HG03460 (cell line): Measurements from ENCODE around the gene KCNJ2.

Source experiments
- ATAC-seq: cut with Tn5 transposase; IDR thresholded peaks from one replicate; pipeline ENCODE4 v1.9.1; 2021; ENCODE audit not compliant: unreplicated experiment

The KCNJ2 gene

DNA sequence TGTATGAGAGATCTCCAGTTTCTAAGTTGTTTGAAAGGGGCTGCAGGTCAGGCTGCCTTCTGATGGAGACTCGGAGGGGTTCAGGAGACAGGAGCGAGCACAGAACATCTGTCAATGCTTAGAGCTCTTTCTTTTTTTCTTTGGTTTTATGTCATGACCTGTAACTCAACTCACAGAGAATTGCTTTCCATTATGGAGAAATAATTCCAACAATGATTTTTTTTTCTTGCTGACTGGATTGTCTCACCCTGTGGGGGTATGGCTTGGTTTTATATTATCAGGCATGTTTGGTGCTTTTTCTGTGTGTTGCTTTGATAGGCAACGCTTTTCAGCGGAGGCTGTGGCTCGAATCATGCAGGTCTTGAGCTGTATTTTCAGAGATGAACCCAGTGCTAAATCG, 10.7 kb upstream of the KCNJ2 start:
- ATAC-seq, result no peak

DNA sequence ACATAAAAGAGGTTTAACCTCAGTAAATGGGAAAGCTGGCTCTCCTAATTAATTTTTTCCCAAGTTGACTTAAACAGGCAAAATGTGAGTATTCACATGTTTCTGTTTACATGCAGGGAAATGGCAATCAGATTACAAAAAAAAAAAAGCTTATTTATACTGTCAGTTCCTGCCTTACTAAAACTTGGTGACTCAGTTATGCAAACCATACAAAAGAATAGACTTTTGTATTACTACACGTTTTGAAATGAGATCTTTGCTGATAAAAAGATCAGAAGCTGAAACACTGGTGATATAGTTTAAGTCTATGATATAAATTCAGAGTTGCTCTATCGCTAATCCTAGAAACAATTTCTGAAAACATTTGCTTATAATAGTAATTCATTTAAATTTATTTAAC, 9.4 kb upstream of the KCNJ2 start:
- ATAC-seq, result no peak

DNA sequence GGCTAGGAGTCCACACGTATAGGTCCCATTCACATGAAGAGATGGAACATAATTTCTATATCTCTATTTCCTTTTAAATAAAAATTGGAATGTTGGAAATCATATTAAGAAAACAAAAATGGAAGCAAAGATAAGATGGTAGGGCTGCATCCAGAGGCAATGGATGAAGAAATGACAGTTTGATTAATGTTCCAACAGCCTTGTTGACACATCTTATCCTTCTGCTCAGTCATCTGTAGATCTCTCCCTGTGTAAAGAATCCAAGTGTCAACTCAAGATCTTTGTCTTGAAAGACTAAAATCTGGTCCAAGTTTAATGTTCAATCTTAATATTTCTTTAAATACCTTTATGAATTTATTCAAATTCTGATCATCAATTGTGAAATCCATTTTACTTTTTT, 7.8 kb upstream of the KCNJ2 start:
- no peak for ATAC-seq

DNA sequence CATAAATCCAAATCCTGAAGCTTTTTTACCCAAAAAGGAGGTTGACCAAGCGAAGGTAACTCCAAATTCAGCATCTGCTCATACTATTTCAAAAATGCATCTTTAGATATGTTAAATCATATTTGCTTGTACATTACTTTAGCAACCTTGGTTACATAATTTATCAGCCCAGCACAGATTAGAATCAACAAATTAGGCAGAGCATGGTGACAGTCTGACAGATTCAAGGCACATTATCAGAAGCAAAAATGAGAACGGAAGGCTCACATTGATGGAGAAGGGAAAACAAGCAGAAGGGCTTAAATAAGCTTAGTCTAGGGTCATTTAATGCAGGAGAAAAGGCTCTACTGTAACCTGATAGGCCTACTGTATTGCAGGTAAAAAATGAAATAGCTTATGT, 3.9 kb upstream of the KCNJ2 start:
- ATAC-seq, result no peak

DNA sequence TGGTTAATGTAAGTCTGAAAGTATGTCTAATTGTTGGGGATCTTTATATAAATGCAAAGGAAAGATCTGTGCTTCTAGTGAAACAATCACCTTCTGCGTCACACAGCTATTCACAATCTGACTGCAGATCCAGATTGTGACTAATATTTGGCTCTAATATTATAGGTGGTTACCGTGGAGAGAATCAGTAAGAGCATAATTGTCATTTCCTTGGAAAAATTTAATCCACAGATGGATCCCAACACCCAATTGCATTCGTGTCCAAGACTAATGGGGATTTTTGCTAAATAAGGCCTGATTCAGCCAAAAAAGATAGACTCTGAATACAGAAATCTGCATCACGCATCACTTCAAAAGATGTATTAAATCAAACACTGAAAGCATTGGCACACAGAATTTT, 2.7 kb upstream of the KCNJ2 start:
- no peak for ATAC-seq

DNA sequence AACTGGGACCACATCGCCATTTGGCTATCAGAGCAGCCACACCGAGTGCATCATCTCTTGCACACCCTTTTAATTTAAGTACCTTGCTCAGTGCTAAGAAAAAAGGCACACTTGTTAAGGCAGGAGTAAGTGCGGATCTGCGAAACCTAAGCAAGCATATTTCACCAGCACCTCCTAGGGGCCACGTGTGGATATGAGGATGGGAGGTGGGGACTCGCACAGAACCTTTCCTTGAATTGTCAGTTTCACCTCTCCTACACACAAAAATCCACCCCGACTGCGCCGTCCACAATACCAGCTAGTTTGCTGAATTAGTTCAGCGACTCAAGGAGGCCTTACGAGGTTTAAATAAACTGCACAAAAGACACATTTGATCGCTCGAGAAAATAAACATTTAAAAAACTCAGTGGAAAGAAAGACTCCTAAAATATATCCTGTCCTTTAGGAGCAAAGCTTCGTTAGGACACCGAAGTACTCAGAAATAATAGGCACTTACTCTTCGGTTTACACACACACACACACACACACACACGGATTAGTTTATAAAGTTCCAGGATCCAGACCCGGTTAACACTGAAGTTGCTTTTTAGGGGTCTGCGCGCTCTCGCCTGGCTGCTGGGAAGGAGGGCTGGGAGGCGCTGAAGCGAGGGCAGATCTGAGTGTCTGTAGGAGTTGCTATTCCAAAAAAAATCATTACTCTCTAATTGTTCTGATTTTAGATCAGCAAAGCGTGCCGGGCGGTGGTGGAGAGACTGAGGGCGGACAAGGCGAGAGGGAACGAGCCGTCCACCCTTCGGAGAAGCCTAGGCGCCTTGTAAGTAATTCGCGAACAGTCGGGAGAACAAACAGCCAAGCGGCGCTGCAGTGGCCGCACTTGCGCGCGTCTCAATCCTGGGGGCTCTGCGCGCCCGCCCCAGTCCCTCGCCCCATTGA, 1.0 kb upstream of the KCNJ2 start:
- peak; percentile 28 for ATAC-seq

DNA sequence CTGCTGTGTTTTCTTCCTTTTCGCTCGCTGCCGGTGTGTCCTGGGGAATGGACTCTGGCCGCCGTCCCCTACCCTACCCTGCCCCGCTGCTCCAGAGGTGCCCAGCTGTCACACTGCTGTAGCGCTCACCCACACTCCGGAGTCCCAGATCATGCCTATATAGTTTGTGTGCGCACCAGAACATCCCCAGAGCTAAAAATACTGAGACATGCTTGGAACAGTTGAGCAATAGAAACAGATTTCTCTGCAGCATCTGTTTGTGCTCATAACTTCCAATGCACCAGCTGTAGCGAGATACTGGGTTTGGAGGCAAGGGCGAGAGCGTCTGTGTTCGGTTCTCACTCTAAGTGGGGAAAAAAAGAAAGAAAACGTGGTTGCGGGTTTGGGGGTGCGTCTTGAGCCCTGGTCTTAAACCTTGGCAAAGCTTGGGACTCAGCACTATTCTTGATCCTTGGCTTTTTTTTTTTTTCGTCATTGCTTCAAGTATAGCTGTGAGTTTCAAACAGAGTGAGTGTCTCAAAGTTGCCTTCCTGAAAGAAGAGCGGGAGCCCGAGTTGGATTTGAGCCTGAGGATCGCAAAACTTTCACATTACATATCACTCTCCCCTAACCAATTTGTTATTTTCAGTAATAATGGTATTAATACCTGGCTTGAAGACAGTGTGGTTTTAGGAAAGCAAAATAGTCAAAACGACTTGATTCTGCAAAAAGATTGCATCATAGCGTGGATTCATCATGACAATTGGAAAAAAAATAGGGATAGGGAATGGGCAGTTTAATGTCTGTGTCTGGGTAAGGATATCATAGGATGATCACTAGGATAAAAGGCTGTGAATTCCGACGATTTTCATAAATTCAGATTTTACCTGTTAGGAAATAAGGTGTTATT, 621 bp downstream of the KCNJ2 start:
- no peak for ATAC-seq

DNA sequence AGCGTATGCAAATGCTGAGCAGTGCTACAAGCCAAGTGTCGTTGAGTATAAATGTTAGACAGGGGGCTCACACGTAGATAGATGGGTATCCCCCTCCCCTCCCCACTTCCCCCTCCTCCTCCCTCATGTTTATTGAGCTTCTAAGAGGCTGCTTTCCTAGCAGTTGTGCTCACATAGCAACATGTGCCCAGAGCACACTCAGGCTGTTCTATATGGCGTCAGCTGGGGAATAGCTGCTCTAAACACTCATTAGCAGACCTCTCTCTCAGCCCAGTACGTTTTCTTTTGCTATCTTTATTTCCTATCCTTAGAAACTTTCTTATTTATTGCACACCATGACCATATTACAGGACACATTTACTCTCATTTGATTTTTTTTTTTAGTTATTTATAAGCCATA, 1.8 kb downstream of the KCNJ2 start:
- ATAC-seq, result no peak

DNA sequence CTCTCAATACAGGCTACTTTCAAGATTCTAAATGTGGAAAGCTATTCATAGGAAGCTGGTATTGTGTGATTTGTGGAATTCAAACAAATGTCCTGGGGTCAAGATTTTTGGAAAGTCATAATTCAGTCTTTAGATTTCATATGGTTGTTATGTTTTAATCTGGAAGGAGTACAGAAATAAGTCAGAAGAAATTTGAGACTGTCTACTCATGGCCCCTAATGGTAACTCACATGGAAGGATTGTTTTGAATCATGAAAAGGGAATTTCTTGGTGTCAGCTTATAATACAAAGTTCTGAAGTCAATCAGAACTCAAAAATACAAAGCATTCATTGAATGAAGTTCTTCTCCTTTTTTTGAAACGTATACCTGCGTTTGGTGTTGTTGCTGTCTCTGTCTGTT, 3.1 kb downstream of the KCNJ2 start:
- no peak for ATAC-seq

DNA sequence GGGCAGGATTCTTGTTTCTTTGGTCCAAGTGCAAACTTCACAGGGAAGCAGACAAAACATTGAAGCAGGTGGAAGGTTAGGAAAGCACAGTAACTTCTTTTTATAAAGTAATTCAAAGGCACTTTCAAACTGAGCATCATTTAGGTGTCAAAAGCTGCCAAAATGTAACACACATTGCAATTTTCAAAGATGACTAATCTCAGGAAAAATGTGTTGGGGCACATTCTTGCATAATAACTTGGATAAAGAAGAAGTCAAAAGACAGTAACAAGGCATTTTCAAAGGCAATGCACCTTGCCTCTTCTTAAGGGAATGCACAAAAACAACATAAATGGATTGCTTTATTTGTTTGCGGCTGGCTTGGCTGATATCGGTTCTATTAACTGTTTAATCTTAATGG, 3.6 kb downstream of the KCNJ2 start:
- ATAC-seq, result no peak

DNA sequence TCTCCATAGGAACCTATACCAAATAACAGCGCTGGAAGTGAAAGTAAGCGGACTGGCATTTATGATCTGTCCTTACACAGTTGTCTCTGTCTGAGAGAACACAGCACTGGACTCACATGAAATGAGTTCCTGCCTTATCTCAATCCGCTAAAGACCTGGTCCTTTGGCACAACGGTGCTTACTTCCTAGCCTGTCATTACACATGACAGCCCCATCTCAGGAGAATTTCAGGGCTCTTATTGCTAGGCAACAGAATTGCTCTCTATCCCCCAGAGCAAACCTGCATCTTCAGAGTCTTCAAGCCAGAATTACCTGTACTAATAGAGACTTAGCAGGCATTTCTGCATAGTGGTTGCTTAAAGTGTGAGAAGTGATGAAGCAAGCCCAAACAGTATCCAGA, 4.3 kb downstream of the KCNJ2 start:
- ATAC-seq, result no peak

DNA sequence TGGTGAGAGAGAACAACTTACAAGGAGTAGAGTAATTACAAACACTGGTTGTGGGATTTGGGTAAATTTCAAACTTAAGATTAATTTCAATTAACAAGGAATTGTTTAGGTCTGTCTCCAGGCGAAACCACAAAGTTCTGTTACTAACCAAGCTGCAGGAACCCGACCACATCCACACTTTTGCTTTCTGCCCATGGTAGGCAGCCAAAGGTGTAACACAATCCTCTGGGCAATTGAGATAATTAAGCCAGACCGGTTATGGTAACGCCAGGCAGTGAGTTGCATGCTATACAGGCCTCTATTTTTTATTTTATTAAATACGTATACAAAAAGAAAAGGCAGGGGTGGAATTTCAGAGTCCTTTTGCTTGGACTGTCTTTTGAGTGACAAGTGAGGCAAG, 12.0 kb downstream of the KCNJ2 start:
- no peak for ATAC-seq

DNA sequence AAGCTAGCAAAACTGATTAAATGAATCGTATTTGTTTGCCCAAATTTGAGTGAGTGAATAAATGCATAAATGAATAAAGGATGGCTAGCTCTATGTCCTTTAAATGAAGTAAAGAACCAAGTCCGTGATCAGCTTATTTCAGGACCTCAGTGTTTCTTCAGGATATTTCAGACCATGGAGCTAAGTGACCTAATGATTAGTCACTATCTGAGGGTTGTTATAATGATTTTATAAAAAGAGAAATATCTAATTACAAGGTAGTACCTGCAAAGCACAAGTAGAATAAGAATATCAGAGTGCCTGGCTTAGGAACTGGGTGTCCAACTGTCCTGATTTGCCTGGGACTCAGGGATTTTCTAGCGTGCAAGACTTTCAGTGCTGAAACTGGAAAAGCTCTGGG, 12.5 kb downstream of the KCNJ2 start:
- ATAC-seq, result no peak

DNA sequence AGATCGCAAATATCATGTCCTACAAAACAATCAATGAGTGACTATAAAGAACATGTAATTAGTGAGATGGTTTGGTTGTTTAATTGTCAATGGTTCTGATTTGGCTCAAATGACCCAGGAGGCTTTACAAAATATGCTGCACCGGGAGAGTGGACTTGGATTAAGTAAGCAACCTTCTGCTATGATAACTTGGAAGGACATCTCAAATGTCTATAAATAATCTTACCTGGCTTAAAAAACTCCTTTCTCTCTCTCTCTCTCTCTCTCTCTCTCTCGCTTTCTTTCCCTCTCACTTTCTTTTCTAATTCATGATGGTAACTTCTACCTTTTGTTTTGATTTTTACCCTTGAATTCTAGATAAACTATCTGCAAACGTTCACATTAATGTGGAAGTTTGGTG, 14.2 kb downstream of the KCNJ2 start:
- no peak for ATAC-seq

DNA sequence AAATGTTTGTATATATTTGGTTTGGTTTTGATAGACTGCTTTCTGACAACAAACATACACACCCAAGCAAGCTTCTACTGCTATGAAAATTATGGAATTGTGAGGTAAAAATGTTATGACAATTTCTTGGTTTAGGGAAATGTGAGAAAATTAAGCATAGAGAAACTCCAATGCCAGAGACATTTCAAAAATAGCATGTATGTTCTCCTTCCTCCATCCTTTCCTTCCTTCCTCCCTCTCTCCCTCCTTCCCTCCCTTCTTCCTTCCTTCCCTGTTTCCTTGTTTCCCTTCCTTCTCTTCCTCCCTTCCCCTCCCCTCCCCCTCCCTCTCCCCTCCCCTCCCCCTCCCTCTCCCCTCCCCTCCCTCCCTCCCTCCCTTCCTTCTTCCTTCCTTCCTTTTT, 14.9 kb downstream of the KCNJ2 start:
- no peak for ATAC-seq

DNA sequence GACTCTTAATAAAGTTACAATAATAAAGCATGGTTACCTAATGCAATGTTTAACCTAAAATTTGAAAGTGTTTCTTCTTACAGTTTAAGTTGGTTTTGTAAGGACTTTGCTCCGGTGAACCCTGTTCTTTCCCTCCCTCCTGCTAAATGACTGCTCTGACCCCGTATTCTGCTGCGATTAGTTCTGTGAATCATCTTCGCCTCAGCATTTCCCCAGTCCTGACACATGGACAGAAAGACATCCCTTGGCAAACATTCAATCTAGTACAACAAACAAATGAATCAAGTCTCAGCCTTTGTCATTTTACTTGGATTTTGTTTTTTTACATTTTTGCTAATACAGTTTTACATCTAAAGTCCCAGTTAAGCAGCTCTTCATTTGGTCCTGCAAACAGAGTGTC, 15.4 kb downstream of the KCNJ2 start:
- ATAC-seq, result no peak

DNA sequence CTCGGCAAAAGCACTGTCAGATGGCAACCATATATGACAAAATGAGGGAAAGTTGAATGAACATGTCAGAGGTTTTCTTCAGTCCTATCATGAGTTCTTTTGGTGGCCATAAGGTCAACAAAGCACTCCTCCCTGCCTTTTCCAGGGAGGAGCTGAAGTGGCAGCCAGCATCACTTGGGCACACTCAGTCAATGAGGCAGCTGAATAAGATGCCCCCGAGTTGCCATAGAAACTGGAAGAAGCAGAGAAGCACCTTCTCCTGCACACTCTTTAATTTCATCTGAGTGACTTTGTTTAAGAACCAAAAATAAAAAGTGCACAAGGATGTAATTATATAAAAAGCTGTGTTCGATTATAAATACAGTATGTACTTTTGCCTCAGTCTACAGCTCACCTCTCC, 16.0 kb downstream of the KCNJ2 start:
- ATAC-seq, result no peak

DNA sequence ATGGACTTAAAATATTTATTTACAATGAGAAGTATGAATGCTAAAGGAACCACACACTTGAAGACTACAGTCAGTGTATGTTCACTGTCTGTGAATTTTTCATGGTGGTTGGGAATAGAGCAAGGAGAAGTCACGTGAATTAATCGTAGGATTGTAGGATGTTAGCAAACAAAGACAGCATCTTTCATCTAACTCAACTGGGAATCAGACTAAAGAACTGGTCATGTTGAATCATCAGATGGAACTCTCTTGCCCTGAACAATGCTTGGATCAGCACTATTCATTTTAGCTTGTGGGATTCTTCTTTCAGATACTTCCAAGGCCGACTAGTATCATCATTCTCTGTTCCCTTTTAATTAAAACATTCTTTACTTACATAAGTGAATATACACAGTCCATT, 18.1 kb downstream of the KCNJ2 start:
- ATAC-seq, result no peak

DNA sequence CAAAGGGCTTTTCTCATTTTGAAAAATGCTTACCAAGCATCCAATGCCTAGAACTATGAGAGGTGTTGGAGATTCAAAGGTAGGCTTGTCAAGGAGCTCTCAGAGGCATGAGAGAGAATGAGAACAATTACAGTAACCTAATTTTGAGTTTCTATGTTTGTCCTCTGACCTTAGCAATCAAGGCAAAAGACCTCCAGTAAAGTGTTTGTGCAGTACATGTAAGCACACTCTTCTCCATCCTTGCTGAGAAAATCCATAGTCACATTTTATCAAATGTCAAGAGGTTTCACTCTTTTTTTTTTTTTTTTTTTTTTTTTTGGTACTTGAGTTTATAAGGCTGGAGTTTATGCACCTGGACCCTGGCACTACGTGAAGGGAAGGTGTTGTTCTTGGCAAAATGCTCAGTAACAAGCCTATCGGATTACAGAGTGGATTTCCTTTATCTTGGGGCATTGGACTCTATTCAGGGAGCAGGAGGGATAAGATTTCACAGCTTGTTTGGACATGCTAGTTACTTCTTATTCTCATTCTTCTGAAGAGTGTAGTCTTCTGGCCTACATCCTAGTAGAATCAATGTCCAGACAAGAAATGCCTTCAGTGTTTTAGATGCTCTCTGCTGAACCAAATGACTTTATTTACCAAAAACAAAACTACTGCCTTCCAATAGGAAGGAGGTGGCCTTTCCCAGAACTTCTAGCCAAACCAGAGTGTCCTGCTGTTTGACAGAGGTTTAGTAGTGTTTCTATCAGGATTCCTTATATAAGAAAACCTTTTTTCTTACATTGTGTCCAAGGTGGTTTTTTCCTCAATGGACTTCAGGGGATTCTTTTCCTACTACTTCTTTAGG, 21.9 kb downstream of the KCNJ2 start:
- no peak for ATAC-seq

DNA sequence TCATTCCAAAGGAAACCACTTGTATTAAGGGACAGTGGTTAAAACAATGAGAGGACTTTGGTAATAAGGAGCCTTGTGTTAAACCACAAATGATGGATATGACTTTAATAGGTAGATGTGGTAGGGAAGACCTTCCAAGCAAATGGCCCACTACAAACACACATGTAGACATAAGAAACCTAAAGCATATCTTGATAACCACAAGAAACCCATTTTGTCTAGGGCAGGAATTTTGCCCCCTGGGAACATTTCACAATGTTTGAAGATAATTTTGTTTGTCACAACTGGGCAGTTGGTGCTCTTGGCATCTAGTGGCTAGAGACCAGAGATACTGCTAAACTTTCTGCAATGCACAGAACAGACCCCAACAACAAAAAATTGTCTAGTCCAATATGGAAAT, 25.8 kb downstream of the KCNJ2 start:
- no peak for ATAC-seq

DNA sequence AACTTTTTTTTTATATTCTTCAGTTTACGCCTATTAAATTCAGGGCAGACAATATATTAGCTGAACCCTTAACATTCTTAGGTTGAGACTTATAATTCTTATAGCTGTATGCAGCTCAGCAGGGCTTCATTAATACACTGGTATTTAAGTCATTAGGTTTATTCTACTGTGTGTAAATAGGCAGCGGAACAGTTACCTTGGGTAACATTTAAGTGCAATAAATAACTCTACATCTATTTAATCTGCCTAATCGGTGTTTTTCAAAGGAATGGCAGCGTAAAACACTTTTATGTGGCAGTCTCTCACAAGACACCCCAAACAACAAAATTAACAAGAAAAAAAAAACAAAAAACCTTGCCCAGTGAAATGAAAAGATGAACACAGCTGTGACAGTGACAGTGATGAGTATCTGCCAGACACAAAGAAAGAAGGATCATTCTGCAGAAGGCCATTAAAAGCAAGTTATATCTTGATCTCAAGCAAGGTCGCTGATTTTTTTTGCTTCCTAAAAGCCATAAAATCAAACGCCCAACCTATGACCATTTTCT, 32.6 kb downstream of the KCNJ2 start:
- ATAC-seq, result no peak
